Spleen (tissue), 11 donors: Measurements from ENCODE around the gene GNAI3. TPM values are rescaled to one million over a fixed set of nuclear protein-coding genes. Genes with fewer than 3 reads are reported as not detected.

Experiments
- DNase-seq: peaks from one replicate; pipeline ENCODE4 v3.0.0-alpha.2; 2020
- H3K27ac ChIP-seq, 8 donors: fragments of 200-600 bp; sonication (generic) in 7 of 8; 1 replicate in 4 of 8; 2 replicates in 4 of 8; pipeline versions ENCODE4 v1.5.0 to v1.8.0; 2016 to 2021; ENCODE audit warnings: inconsistent platforms in 4 of 8, mild to moderate bottlenecking in 4 of 8, moderate library complexity in 1 of 8
- H3K27me3 ChIP-seq, 7 donors: fragments of 200-600 bp; sonication (generic) in 6 of 7; replicated peaks in 1 of 7; 1 replicate in 4 of 7; 2 replicates in 3 of 7; pipeline versions ENCODE4 v1.5.0 to v1.8.0; 2016 to 2021; ENCODE audit warnings: inconsistent platforms in 3 of 7, mild to moderate bottlenecking in 1 of 7
- H3K36me3 ChIP-seq, 6 donors: fragments of 200-600 bp; sonication (generic) in 5 of 6; 1 replicate in 4 of 6; 2 replicates in 2 of 6; pipeline versions ENCODE4 v1.5.0 to v1.8.0; 2016 to 2021; ENCODE audit warnings: inconsistent platforms in 2 of 6
- H3K4me1 ChIP-seq, 6 donors: fragments of 200-600 bp; sonication (generic) in 5 of 6; 1 replicate in 3 of 6; 2 replicates in 3 of 6; pipeline versions ENCODE4 v1.5.0 to v1.8.0; 2016 to 2021; ENCODE audit warnings: inconsistent platforms in 3 of 6
- H3K4me3 ChIP-seq, 8 donors: fragments of 200-600 bp; sonication (generic) in 7 of 8; 1 replicate in 4 of 8; 2 replicates in 4 of 8; pipeline versions ENCODE4 v1.5.0 to v1.8.0; 2016 to 2021; ENCODE audit warnings: inconsistent platforms in 4 of 8, mild to moderate bottlenecking in 4 of 8, moderate library complexity in 2 of 8
- H3K9me3 ChIP-seq, 8 donors: fragments of 200-600 bp; sonication (generic) in 7 of 8; 1 replicate in 4 of 8; 2 replicates in 4 of 8; pipeline versions ENCODE4 v1.5.0 to v1.8.0; 2016 to 2021; ENCODE audit warnings: inconsistent platforms in 4 of 8
- POLR2A ChIP-seq, 3 donors: fragments of 450-650 bp; IDR thresholded peaks; one replicate each; pipeline ENCODE4 v1.5.1; 2017; ENCODE audit warnings: antibody characterized with exemption in 3 of 3, mild to moderate bottlenecking in 1 of 3
- POLR2AphosphoS5 ChIP-seq, 3 donors: sonication (generic); formaldehyde crosslinking; IDR thresholded peaks; one replicate each; pipeline ENCODE4 v1.5.1; 2017; ENCODE audit warnings: antibody characterized with exemption in 3 of 3
- WGBS, 5 donors: extraction: QIAGEN DNeasy Blood & Tissue Kit in 3 of 5; methylation state at CpG; one replicate each; pipeline versions ENCODE4 v1.1.5 to v1.1.7; 2013 to 2018; 5-methylcytosine and 5-hydroxymethylcytosine counted together
- intact Hi-C: fragments of 100-400 bp; cut with DNase I; formaldehyde crosslinking; loops from one replicate; pipeline ENCODE4 v1.15.0; 2023; ENCODE audit warnings: low total_unique reads
- polyA plus RNA-seq, 3 donors: library from polyadenylated mRNA; stranded (reverse); fragments of 200-250 nt; gene quantifications; one replicate each; pipeline ENCODE4 v1.2.1, GENCODE V29; 2013
- total RNA-seq, 7 donors: library from RNA; depleted of rRNA in 3 of 7; stranded (reverse); fragments of >200 nt in 3 of 7; fragmentation: NEBNext Ultra II Directional in 4 of 7; extraction: Animal tissue kit (Norgen Biotek cat#: 25700) in 4 of 7; gene quantifications; one replicate each; pipeline versions ENCODE4 v1.1.0 to v1.2.1, GENCODE V29; 2016 to 2021
- TF ChIP-seq, protein P1 (sequence below), 11 experiments: fragments of 200-600 bp in 7 of 11; fragments of 450-650 bp in 4 of 11; sonication (generic) in 4 of 11; IDR thresholded peaks in 8 of 11; conservative IDR thresholded peaks in 3 of 11; 1 replicate in 7 of 11; 2 replicates in 4 of 11; pipeline versions ENCODE4 v1.4.0 to v1.8.0; 2016 to 2021; ENCODE audit warnings: antibody characterized with exemption in 11 of 11, inconsistent platforms in 4 of 11, mild to moderate bottlenecking in 1 of 11
- donor health status: healthy with polysubstance abuse.
- donor health status: DM: no; HTN: no; CAD: no; lungs with moderate emphysema.
- donor health status: DM: no; HTN: no; CAD: no.
- donor health status: Bipolar disorder and iron deficiency.
- donor health status: healthy.
- donor health status: DM: no; HTN: no; CAD: no.
- donor health status: DM: yes; HTN: yes; CAD: no.

Gene GNAI3
- total and polyA plus RNA-seq, 10 donors: 1.8 to 11.4 (median 9.2) TPM

DNA sequence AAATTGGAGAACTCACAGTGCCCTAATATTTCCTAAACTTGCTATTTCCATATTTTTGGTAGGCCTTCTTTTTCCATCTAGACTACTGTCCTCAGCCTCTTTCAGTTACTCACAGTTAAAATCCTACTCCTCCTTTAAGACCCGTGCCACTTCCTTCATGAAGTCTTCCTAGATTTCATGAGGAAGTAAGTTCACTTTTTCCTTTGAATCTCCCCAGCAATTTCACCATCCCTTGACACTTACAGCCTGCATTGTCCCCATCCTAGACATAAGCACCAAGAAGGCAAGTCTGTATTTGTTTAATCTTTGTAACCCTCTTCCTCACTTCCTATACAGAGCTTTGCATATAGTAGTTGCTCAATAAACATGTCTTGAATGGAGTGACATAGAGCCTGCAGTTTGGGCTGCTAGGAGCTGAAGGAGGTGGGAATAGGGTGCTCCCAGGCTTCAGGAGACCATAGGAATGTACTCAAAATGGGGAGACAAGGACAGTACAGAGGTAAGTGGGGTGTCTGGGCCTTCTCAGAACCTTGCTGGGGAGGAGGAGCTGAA is 14.0 kb upstream of the GNAI3 start:
- Histone ChIP-seq H3K36me3 (no peaks in the 10 kb centered on the region), H3K9me3 (no peaks in the 10 kb centered on the region), H3K4me3 (no peak overlapping the region), H3K27me3 (no peaks in the 10 kb centered on the region), H3K27ac (no peak overlapping the region), H3K4me1 (peaks cover 5 to 37% (median 22%) of the 10 kb centered on the region in 6 donors)
- WGBS, 5 donors: 65 to 88% (median 70%) methylated on average over 1 of the region's 1 CpG
- intact Hi-C loops: loop anchor here (10.0 kb wide), 1 partner anchor 110 kb away; the partner anchor contains the start of gene PSMA5
- DNase-seq: no peak
- TF ChIP-seq, protein P1, sequence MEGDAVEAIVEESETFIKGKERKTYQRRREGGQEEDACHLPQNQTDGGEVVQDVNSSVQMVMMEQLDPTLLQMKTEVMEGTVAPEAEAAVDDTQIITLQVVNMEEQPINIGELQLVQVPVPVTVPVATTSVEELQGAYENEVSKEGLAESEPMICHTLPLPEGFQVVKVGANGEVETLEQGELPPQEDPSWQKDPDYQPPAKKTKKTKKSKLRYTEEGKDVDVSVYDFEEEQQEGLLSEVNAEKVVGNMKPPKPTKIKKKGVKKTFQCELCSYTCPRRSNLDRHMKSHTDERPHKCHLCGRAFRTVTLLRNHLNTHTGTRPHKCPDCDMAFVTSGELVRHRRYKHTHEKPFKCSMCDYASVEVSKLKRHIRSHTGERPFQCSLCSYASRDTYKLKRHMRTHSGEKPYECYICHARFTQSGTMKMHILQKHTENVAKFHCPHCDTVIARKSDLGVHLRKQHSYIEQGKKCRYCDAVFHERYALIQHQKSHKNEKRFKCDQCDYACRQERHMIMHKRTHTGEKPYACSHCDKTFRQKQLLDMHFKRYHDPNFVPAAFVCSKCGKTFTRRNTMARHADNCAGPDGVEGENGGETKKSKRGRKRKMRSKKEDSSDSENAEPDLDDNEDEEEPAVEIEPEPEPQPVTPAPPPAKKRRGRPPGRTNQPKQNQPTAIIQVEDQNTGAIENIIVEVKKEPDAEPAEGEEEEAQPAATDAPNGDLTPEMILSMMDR (IDR thresholded peaks at IDR 0.05 in 8 of 11, conservative IDR thresholded peaks at IDR 0.05 in 3 of 11): no peak
- TF ChIP-seq POLR2A (IDR thresholded peaks at IDR 0.05) (no peak), POLR2AphosphoS5 (IDR thresholded peaks at IDR 0.05) (no peak)

GRCh38 chr1:109535481-109535880 is 12.9 kb upstream of the GNAI3 start:
- Histone ChIP-seq H3K4me3 (no peak overlapping the region), H3K36me3 (no peaks in the 10 kb centered on the region), H3K9me3 (no peaks in the 10 kb centered on the region), H3K4me1 (peaks cover 5 to 29% (median 21%) of the 10 kb centered on the region in 6 donors), H3K27me3 (no peaks in the 10 kb centered on the region), H3K27ac (no peak overlapping the region)
- TF ChIP-seq POLR2A (IDR thresholded peaks at IDR 0.05) (no peak), POLR2AphosphoS5 (IDR thresholded peaks at IDR 0.05) (no peak)
- TF ChIP-seq, protein P1 (IDR thresholded peaks at IDR 0.05 in 8 of 11, conservative IDR thresholded peaks at IDR 0.05 in 3 of 11): no peak
- intact Hi-C loops: loop anchor here (10.0 kb wide), 1 partner anchor 111 kb away; the partner anchor contains the start of gene PSMA5
- 75 to 89% (median 79%) methylated on average over 4 of the region's 4 CpGs for WGBS, 5 donors
- no peak for DNase-seq

GRCh38 chr1:109535971-109536491 is 12.4 kb upstream of the GNAI3 start:
- Histone ChIP-seq H3K27me3 (no peaks in the 10 kb centered on the region), H3K36me3 (no peaks in the 10 kb centered on the region), H3K9me3 (no peaks in the 10 kb centered on the region), H3K4me1 (peaks cover 5 to 25% (median 18%) of the 10 kb centered on the region in 6 donors), H3K27ac (no peak overlapping the region), H3K4me3 (no peak overlapping the region)
- DNase-seq: no peak
- TF ChIP-seq, protein P1 (IDR thresholded peaks at IDR 0.05 in 8 of 11, conservative IDR thresholded peaks at IDR 0.05 in 3 of 11): no peak
- TF ChIP-seq POLR2A (IDR thresholded peaks at IDR 0.05) (no peak), POLR2AphosphoS5 (IDR thresholded peaks at IDR 0.05) (no peak)
- intact Hi-C loops: loop anchor here (10.0 kb wide), 1 partner anchor 111 kb away; the partner anchor contains the start of gene PSMA5
- 73 to 78% (median 75%) methylated on average over 4 to 5 of the region's 5 CpGs for WGBS, 5 donors

DNA sequence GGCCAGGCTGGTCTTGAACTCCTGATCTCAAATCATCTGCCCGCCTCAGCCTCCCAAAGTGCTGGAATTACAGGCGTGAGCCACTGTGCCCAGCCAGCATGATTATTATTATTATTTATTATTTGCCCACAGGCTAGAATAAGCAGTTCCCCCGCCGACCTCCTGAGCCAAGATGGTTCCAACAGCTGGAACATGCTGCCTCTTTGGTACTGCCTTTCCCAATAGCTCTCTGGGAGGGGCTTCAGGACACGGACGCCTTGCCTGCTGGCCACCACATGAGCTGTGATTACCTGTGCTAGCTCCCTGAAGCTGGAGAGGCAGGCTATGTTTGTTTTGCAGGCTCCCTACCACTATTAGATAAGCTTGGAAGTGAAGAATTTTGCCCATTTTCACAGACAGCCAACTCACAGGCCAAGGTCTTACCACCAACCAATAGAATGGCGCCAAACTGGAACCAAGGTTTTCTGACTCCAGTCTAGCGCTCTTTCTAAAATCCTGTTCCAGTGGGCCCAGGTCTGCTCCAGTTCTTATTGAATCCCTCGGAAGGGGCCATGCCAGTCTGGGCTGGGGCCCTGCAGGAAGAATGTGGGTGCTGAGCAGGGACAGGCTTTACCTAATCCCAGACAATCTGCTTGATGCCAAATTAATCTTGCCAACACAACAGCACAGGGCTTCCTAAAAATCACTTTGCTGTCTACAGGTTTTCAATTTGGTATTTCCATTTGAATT is 10.8 kb upstream of the GNAI3 start:
- Histone ChIP-seq H3K4me1 (peaks cover 2 to 9% (median 5%) of the 10 kb centered on the region in 6 donors), H3K4me3 (no peak overlapping the region), H3K27ac (no peak overlapping the region), H3K27me3 (no peaks in the 10 kb centered on the region), H3K9me3 (no peaks in the 10 kb centered on the region), H3K36me3 (no peaks in the 10 kb centered on the region)
- TF ChIP-seq POLR2A (IDR thresholded peaks at IDR 0.05) (no peak), POLR2AphosphoS5 (IDR thresholded peaks at IDR 0.05) (no peak)
- TF ChIP-seq, protein P1 (IDR thresholded peaks at IDR 0.05 in 8 of 11, conservative IDR thresholded peaks at IDR 0.05 in 3 of 11): no peak
- intact Hi-C loops: loop anchor here (10.0 kb wide), 1 partner anchor 113 kb away; the partner anchor contains the start of gene PSMA5
- DNase-seq: no peak
- WGBS, 5 donors: 91 to 96% (median 94%) methylated on average over 9 of the region's 9 CpGs
